8988T (cell line): ENCODE data around the gene AGAP3.

ENCODE experiments used
- DNase-seq: peaks from one replicate; pipeline ENCODE4 v3.0.0; 2011

AGAP3 gene

GRCh38 chr7:151189038-151189437 is 102.8 kb downstream of the AGAP3 start:
- DNase-seq: no peak

GRCh38 chr7:151191544-151191943 is 105.3 kb downstream of the AGAP3 start:
- no peak for DNase-seq

GRCh38 chr7:151192002-151192539 is 105.8 kb downstream of the AGAP3 start:
- no peak for DNase-seq

GRCh38 chr7:151193203-151193978 is 107.1 kb downstream of the AGAP3 start:
- DNase-seq: no peak
